Fibroblast of skin of left biceps (primary cell): ENCODE results near the gene HYDIN.
"Not testable (repeated sequence)": the region's sequence is repeated elsewhere in the genome, so short reads cannot be mapped to it uniquely, and the experiment has no call there.

Experiments
- DNase-seq, 2 experiments: peaks; one replicate each; pipeline ENCODE4 v3.0.0-alpha.2; 2013; ENCODE audit warnings: low read depth in 2 of 2

The HYDIN gene

GRCh38 chr16:71225145-71225544 lies 5.4 kb downstream of the HYDIN start:
- no peak for DNase-seq

- no peak for DNase-seq
Observed at GRCh38 chr16:71218306-71218963, 12.1 kb downstream of the HYDIN start.

- DNase-seq, result no peak
Observed at GRCh38 chr16:71217506-71217905, 13.0 kb downstream of the HYDIN start.

GRCh38 chr16:71216714-71217113 lies 13.8 kb downstream of the HYDIN start:
- no peak for DNase-seq

- no peak for DNase-seq
Observed at GRCh38 chr16:71214746-71215381, 15.7 kb downstream of the HYDIN start.

- no peak for DNase-seq
Observed at GRCh38 chr16:71205482-71206131, 24.9 kb downstream of the HYDIN start.

GRCh38 chr16:71203631-71204030 lies 26.9 kb downstream of the HYDIN start:
- no peak for DNase-seq

- no peak for DNase-seq
Observed at GRCh38 chr16:71201556-71201955, 29.0 kb downstream of the HYDIN start.

GRCh38 chr16:71201054-71201453 lies 29.5 kb downstream of the HYDIN start:
- no peak for DNase-seq

- DNase-seq, result no peak
Observed at GRCh38 chr16:71198408-71198807, 32.1 kb downstream of the HYDIN start.

- no peak for DNase-seq
Observed at GRCh38 chr16:71192387-71192786, 38.1 kb downstream of the HYDIN start.

- no peak for DNase-seq
Observed at GRCh38 chr16:71188956-71189712, 41.4 kb downstream of the HYDIN start.

GRCh38 chr16:71185347-71185746 lies 45.2 kb downstream of the HYDIN start:
- no peak for DNase-seq

- DNase-seq, result no peak
Observed at GRCh38 chr16:71179569-71179968, 51.0 kb downstream of the HYDIN start.

- no peak for DNase-seq
Observed at GRCh38 chr16:71172481-71173207, 57.9 kb downstream of the HYDIN start.

- not testable (repeated sequence) for DNase-seq
Observed at GRCh38 chr16:71161007-71161406, 69.5 kb downstream of the HYDIN start.

GRCh38 chr16:71157278-71157677 lies 73.2 kb downstream of the HYDIN start:
- not testable (repeated sequence) for DNase-seq

GRCh38 chr16:71153329-71153728 lies 77.2 kb downstream of the HYDIN start:
- DNase-seq, result not testable (repeated sequence)

GRCh38 chr16:71151654-71152053 lies 78.9 kb downstream of the HYDIN start:
- not testable (repeated sequence) for DNase-seq

GRCh38 chr16:71143246-71143645 lies 87.3 kb downstream of the HYDIN start:
- DNase-seq, result not testable (repeated sequence)

- not testable (repeated sequence) for DNase-seq
Observed at GRCh38 chr16:71110565-71110964, 120.0 kb downstream of the HYDIN start.
